HG03442 (cell line): ENCODE data around the gene RPS29.

ENCODE experiments used
- ATAC-seq: cut with Tn5 transposase; IDR thresholded peaks from one replicate; pipeline ENCODE4 v1.9.1; 2021; ENCODE audit warnings: mild to moderate bottlenecking, moderate library complexity; ENCODE audit not compliant: unreplicated experiment

Gene RPS29

GRCh38 chr14:49553106-49553505, 33.1 kb downstream of the RPS29 start:
- ATAC-seq: no peak

- no peak for ATAC-seq
These were observed 34.6 kb downstream of the RPS29 start for GRCh38 chr14:49551569-49551968.

- ATAC-seq: no peak
These were observed 35.6 kb downstream of the RPS29 start for GRCh38 chr14:49550286-49551184.

- no peak for ATAC-seq
These were observed 36.3 kb downstream of the RPS29 start for GRCh38 chr14:49549881-49550280.

- no peak for ATAC-seq
These were observed 36.7 kb downstream of the RPS29 start for GRCh38 chr14:49549446-49549845.

GRCh38 chr14:49546766-49547165, 39.4 kb downstream of the RPS29 start:
- no peak for ATAC-seq

GRCh38 chr14:49545716-49546115, 40.5 kb downstream of the RPS29 start:
- no peak for ATAC-seq

- no peak for ATAC-seq
These were observed 41.1 kb downstream of the RPS29 start for GRCh38 chr14:49545071-49545470.

GRCh38 chr14:49541049-49541448, 45.1 kb downstream of the RPS29 start:
- ATAC-seq: no peak

GRCh38 chr14:49538852-49539251, 47.3 kb downstream of the RPS29 start:
- ATAC-seq: no peak
